Measurements from ENCODE around the gene TMEM252. TPM values are rescaled to one million over a fixed set of nuclear protein-coding genes. Genes with fewer than 3 reads are reported as not detected.

TMEM252 gene
- polyA plus RNA-seq, 3 donors = 6.7 to 10.1 (median 8.4) TPM

DNA sequence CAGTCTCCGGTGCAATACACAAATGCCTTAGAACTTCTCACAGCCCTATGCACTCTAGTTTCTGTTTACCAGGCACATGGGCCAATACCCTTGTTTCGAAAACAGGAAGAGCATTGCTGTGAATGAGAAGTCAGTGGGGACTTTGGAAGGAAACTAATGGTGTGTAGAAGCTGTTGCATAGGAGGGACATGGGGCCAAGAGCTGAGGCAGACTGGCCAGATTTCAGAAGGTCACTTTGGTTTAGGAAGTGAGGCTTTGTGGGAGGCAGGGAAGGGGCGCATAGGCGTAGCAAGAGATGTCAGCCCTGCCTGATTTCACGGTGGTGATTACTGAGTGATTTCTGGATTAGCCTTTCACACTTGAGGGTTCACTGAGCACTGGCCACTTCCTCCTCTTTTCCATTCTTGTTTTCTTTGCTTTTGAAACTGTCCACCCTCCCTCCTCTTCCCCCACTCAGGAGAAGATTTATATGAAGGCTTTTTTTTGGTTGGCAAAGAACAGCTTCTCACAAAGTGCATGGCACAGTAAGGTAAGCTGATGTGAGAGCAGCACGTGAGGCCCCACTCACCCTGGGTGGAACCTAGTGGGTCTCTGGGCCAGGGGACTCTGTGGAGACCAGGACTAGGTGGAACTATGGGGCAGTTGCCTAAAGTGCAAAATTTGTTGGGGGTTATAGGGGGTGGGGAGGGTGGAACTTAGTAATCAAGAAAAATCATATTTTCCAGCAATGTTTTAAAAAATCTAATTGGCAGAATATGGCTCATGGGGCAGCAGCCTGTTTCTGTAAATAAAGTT, 6.1 kb upstream of the TMEM252 start:
- DNase-seq = peak; percentile 86

DNA sequence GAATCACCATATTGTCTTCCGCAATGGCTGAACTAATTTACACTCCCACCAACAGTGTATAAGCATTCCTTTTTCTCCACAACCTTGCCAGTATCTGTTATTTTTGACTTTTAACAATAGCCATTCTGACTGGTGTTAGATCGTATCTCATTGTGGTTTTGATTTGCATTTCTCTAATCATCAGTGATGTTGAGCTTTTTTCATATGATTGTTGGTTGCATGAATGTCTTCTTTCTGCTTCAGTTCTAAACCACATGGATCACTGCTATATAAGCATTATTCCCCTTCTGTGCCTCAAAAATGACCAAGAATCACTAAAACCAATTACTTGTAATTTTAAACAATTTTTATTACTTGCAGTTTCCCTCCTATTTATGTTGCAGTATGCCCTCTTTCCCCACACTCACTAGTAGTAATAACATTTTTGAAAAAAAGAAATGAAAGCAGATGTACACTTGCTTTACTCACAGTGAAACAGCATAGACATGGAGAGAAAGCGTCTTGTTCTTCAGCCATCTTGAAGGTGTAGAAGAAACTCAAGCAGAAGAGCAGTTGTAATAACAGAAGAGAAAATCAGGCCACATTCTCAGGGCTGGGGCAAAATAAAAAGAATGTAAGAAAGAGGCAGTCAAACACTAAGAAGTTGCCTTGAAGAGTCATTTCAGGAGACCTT, 4.5 kb upstream of the TMEM252 start:
- no peak for DNase-seq

DNA sequence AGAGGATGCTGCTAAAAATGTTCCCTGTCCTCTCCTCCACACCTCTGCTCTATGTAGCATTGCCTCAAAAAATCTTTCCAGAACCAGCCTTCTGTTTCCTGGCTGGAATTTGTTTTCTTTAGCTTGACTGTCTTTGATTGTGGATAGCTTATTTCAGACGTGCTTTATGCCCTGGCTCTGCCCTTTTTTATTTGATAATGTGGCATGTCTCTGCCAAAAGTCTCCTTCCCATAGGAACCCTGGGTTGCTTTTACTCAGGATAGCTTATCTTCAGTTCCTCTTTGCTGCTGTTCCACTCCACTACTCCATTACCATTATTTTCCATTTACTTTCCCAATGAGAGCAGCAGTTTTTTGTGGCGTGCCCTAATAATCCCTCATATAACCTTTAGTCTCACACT, 885 bp upstream of the TMEM252 start:
- no peak for DNase-seq

DNA sequence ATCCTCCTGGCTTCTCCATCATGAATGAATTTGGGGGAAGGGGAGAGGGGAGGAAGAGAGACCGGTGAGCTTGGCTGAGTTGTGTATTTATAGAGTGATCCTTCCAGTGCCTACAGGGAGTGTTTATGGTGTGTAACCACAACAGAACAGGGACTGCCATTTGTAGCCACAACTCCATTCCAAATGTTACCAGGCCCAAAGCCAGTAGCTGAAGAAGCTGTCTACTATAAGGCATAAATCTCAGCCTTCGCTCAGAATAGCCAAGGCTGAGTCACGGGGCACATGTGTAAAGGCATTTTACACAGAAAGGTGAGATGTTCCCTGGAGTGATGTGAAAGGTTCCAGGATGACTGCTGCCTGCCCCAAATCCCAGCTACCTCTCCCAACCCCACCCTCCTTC, 2.5 kb downstream of the TMEM252 start:
- no peak for DNase-seq

DNA sequence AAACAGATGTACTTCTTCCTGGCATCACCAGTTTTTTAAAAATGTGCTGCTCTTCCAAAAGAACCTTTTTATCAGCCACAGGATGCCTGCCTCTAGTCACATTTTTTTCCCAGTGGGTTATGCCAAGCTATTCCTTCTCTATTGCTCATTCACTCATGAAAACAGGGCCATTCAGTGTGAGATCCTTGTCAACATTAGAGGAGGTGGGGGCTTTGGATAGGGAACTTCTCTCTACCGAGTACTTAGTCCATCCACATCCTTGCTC, 3.1 kb downstream of the TMEM252 start:
- no peak for DNase-seq

DNA sequence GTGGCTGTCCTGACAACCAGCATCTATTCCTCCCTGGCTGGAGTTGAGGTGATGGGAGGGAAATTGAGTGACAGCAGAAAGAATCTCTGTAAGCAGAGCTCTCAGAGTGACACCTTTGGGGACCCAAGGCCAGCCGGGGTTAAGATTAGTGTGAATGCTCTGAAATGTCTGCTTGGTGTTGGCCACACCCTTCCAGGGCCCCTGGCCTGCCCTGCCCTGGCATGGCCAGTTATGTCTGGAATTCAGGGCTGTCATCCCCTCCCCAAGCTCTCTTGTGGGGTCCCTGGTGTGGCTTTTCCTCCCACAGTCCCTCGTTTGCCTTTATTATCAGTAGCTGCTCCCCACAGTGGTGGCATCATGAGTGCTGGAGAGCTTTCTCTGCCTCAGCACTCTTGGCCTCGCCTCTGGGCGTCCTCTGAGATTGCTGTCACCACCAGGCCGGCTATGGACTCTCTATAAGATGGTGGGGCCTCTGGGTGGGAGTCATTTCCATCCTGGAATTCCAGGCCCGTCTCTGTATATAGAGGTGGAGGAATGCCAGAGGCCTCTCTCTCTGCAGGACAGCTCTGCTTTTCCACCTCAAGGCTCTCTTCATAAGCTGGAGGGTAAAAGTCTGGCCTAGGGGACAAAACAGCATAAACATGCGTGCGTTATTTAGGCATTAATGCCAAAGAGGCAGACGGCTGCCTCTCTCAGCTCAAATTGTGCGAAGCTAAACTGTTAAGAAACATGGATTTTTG, 3.6 kb downstream of the TMEM252 start:
- no peak for DNase-seq

DNA sequence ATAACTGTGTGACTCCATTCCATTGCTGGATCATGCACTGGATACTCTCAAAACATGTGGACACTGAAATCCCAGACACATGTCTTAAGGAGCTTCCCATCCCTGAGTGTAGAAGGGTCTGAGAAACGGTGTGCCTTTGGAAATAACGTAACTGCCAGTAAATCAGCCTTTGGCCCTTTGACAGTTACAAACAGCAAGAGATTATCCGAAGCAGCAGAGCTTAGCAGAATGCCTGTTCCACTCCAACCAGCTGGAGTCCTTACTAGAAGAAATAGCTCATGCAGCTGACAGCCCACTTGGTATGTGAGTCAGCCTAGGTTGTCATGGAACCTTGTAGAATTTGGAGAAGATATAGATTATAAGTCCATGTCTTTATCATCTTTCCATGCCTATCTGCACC, 7.0 kb downstream of the TMEM252 start:
- peak; percentile 52 for DNase-seq

DNA sequence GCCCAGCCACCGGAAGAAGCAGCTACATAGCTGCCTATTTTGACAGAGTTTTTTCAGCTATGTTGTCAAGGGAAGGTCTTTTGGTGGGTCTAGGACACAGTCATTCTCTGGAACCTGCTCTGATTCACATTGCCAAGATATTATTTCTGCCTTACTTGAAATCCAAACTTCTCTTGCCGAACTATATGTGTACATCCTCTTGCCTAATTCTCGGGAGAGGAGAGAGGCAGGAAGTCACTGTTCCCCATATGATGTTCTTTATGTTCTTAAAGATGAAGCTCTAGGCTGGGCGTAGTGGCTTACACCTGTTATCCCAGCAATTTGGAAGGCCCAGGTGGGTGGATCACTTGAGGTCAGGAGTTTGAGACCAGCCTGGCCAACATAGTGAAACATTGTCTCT, 8.6 kb downstream of the TMEM252 start:
- DNase-seq = no peak

- peak; percentile 89 for DNase-seq
Observed at GRCh38 chr9:68530618-68531017, 10.1 kb downstream of the TMEM252 start.

GRCh38 chr9:68523367-68523936, 17.2 kb downstream of the TMEM252 start:
- DNase-seq = peak; percentile 34

DNA sequence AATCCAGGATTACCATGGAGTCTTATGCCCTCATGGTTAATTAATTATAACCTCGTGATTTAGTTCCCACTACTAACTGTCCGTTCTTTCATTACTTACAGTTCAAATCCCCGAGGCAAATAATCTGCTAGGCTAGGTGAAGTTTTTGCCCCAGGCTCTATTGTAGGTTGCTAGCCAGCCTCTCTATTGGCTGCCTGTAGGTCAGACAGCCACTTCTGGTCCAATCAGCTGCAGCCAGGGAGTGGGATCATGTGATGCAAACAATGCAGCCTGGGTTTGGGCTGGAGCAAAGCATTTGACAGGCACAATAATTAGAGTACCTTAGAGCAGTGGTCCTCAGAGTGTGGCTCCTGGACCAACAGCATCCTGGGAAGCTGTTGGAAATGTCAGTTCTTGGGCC, 17.7 kb downstream of the TMEM252 start:
- no peak for DNase-seq

DNA sequence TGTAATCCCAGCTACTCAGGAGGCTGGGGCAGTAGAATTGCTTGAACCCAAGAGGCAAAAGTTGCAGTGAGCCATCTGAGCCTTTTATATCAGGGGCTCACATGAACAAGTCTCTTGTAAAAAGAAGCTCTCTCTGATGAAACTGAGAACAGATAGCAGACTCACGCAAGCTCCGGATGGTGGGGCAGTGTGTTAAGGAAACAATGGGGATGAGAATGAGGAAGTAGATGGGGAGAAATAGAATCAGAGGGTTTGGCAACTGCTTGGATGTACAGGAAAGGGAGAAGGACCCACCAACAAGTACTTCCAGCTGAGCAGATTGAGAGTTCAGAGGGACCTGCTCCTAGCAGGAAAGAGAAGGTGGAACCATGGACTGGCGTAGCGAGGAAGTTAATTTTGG, 18.6 kb downstream of the TMEM252 start:
- no peak for DNase-seq

- DNase-seq = no peak
Observed at GRCh38 chr9:68515326-68516017, 25.2 kb downstream of the TMEM252 start.

DNA sequence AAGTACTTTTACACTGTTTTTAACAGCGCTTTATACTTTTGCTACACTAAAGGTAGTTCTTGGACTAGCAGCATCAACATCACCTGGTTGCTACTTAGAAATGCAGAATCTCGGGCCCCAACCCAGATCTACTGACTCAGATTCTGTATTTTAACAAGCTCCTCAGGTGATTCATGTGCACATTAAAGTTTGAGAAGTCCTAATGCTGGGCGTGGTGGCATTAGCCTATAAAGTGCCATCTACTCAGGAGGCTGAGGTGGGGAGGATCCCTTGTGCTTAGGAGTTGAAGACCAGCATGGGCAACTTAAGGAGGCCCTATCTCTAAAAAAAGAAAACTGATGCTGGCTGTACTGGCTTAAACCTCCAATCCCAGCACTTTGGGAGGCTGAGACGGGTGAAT, 26.7 kb downstream of the TMEM252 start:
- no peak for DNase-seq

DNA sequence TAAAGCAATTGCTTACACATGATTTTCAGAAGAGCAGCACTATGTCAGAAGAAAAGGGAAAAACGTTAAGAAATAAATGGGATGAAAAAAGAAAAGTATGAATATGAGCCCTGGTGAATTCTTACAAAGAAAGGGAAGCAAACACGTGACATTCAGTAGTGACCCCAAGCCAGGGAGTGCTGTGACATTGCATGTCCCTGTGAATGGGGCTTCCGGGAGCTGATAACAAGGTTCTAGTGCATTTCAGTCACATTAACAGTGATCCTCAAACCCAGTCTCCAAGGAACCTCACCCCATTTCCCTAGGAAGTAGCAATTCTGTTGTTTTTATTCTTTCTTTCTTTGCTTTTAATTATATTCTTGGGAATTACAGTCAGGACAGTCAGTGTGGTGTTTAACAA, 27.3 kb downstream of the TMEM252 start:
- DNase-seq = no peak

- no peak for DNase-seq
Observed at GRCh38 chr9:68509689-68510088, 31.0 kb downstream of the TMEM252 start.

- no peak for DNase-seq
Observed at GRCh38 chr9:68508547-68508946, 32.1 kb downstream of the TMEM252 start.

DNA sequence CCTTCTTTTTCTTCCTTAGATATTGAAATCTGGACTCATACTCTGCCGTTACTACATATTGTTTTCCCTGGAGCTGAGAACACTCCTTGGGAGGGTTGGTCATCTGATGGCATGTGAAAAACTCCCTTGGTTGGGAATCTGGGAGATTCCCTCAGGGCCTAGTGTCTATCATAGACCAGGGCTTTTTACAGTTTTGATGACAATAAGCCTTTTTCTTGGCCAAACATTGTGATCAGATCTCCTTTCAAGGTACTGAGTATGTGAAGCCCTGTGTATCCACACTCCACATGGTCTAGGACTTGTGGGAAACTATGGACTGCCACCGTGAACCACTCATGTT, 32.9 kb downstream of the TMEM252 start:
- no peak for DNase-seq

DNA sequence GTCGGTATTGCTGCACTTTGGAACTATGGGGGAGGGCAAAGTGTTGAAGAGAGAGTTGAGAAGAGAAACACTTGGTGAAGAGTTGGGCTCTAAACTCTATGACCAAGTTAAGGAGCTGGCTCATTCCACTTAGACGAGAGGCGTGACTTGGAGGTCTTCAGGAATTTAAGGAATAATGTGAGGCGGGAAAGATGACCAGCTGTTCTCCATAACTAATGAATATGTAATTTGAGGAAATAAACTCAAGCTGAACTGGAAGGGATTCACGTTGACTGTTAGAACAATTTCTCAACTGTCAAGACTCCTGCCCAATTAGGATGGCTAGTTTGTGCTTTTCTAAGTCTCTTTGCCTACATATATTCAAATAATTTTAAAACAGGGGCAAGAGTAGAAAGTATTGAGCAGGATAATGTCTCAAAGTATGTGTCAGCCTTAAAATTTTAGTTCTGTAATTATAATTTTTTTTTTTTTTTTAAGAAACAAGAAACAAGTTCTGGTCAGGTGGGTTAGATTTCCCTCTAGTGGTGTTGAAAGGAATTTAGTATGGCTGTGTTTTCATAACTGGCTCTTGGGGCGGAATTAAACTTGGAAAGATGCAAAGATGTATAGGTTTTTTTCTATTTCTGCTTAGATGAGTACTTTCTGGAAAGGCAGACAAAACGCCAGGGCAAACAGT, 33.4 kb downstream of the TMEM252 start:
- peak; percentile 64 for DNase-seq

DNA sequence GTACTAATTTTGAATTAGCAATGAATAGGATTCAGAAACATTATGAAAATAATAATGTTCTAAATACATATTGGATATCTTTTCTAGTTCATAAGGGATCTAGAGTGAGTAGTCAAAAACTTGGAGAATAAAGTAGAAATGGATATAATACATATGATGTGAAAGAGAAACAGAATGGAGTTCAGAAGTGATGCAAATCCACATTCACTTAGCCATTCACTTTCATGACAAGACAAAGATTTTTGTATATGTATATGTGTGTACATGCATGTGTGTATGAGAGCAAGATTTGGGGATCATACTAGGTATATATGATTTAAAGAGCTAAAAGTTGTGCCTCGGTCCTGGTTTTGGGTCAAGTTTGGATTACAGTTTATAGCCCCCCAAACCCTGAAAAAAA, 34.1 kb downstream of the TMEM252 start:
- DNase-seq = no peak

DNA sequence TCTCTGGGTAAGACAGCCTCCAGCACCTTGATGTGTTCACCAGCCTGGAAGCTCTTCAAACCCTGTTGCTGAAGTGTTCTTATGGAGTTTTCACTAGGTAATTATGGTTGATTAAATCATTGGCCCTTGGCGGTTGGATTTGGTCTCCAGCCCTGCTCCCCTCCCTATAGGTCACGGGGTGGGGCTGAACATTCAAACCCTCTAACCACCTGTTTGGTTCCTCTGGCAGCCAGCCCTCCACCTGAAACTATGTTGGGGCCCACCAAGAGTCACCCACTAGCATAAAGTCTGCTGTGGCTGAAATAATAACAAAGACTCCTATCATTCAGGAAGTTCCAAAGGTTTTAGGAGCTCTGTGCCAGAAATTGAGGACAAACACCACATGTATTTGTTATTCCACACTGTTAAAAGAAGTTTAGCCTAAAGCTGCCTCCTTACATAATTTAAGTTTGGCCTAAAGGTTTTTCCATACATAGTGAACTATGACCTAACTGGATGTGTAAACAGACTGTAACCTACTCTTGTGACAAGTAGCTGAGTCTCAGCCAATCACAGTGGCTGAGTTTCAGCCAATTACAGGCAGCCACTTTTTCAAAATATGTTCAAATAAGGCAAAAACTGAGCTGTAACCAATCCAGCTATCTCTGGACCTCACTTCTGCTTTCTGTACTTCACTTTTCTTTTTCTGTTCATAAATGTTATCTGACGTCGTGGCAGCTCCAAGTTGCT, 34.8 kb downstream of the TMEM252 start:
- DNase-seq = no peak
